Subcutaneous adipose tissue (tissue), 4 donors: ENCODE results near the gene LENEP. TPM values are rescaled to one million over a fixed set of nuclear protein-coding genes. Genes with fewer than 3 reads are reported as not detected.

Source experiments
- CTCF ChIP-seq: fragments of 450-650 bp; IDR thresholded peaks from one replicate; pipeline ENCODE4 v1.5.1; 2016; ENCODE audit warnings: low read depth, mild to moderate bottlenecking, control low read depth, antibody characterized with exemption, moderate library complexity
- total RNA-seq, 4 donors: library from RNA; depleted of rRNA; stranded (reverse); fragments of >200 nt; gene quantifications; one replicate each; pipeline ENCODE4 v1.1.0, GENCODE V29; 2016

The LENEP gene, protein sequence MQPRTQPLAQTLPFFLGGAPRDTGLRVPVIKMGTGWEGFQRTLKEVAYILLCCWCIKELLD
- total RNA-seq, result not detected

DNA sequence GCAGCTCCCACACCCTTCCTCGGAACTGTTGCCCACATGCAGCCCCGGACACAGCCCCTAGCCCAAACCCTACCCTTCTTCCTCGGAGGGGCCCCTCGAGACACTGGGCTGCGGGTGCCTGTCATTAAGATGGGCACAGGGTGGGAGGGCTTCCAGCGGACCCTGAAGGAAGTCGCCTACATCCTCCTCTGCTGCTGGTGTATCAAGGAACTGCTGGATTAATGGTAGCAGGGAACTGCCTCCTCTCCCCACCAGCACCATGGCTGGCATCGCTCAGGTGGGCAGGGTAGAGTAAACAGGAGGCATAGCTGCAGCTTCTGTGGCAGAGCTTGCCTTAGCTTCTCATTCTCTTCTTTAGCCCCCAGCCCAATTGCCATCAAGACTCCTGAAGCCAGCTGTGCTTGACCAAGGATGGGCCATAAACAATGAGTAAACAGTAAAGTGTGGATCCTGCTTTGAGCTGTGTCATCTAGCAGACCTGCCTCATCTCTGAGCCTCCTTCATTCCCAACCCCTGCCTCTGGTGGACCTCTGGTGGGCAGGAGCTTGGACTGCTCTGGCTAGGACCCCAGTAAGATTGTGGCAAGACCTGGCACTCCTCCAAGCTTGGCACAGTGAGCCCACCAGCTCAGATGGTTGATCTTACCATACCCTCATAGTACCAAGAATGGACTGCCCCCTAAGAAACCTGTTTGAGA is at the start of gene LENEP:
Gene LENEP (plus strand): TSS at position 15 of the 697 bp plus-strand sequence. CDS start 22 bp downstream, at position 37.
- TF ChIP-seq CTCF, result no peak

- TF ChIP-seq CTCF, result no peak
Measured at GRCh38 chr1:154943649-154944400, 49.6 kb upstream of the LENEP start.

DNA sequence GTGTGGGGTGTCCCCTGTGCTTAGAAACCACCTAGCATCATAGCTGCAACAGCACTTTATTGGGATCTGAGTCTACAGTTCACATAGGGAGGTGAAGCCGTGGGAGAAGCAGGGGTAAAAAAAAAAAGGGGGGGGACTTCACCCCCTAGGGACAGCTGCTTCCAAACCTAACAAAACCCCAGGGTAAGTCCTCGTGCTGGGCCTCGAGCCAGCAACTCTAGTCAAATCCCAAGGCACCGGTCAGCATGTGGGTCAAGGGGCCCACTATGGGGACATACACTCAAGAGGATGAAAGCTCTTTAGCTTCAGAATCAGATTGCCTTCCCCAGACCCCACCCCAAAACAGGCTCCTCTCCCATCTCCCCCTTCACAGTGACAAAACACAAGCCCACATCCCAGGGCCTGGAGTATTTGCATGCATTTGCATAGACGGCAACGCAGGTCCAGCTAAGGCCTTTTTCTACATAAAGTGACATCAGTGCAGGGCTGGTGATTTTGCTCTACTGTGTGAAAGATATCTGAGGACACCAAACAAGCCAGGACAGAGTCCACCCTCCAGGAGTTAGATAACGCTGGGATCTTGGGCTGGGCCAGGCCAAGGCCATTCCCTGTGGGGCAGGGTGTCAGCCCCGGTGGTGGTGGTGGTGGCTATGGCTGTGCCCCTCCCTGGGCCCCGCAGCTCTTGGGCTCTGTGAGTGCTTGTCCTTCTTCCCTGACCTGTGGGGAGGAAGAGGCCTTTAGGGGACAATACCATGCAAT is 48.8 kb upstream of the LENEP start:
- no peak for TF ChIP-seq CTCF

GRCh38 chr1:154945160-154945961 is 48.0 kb upstream of the LENEP start:
- TF ChIP-seq CTCF, result no peak

- TF ChIP-seq CTCF, result no peak
Measured at GRCh38 chr1:154945962-154946850, 47.2 kb upstream of the LENEP start.

- TF ChIP-seq CTCF, result no peak
Measured at GRCh38 chr1:154948079-154948478, 45.3 kb upstream of the LENEP start.
